Suprapubic skin (tissue), 4 donors: ENCODE data around the gene AP1M2. TPM values are rescaled to one million over a fixed set of nuclear protein-coding genes. Genes with fewer than 3 reads are reported as not detected.

ENCODE experiments used
- DNase-seq, 2 donors: peaks; one replicate each; pipeline ENCODE4 v3.0.0-alpha.2; 2019; ENCODE audit warnings: low spot score in 2 of 2
- H3K27ac ChIP-seq: fragments of 200-600 bp; sonication (generic); one replicate; pipeline ENCODE4 v1.5.1; 2019
- H3K27me3 ChIP-seq: fragments of 200-600 bp; sonication (generic); one replicate; pipeline ENCODE4 v1.5.1; 2019
- H3K36me3 ChIP-seq: fragments of 200-600 bp; sonication (generic); one replicate; pipeline ENCODE4 v1.5.1; 2019
- H3K4me1 ChIP-seq: fragments of 200-600 bp; sonication (generic); one replicate; pipeline ENCODE4 v1.5.1; 2019
- H3K4me3 ChIP-seq: fragments of 200-600 bp; sonication (generic); one replicate; pipeline ENCODE4 v1.5.1; 2019; ENCODE audit warnings: mild to moderate bottlenecking
- H3K9me3 ChIP-seq: fragments of 200-600 bp; sonication (generic); one replicate; pipeline ENCODE4 v1.5.1; 2019
- CTCF ChIP-seq, 2 donors: fragments of 200-600 bp in 1 of 2; fragments of 450-650 bp in 1 of 2; sonication (generic) in 1 of 2; IDR thresholded peaks; one replicate each; pipeline ENCODE4 v1.5.1; 2016 to 2019; ENCODE audit warnings: antibody characterized with exemption in 2 of 2, mild to moderate bottlenecking in 1 of 2, moderate library complexity in 1 of 2
- EP300 ChIP-seq: sonication (generic); formaldehyde crosslinking; IDR thresholded peaks from one replicate; pipeline ENCODE4 v1.6.1; 2017; ENCODE audit warnings: antibody characterized with exemption
- POLR2A ChIP-seq, 2 donors: fragments of 450-650 bp; IDR thresholded peaks; one replicate each; pipeline ENCODE4 v1.6.1; 2017; ENCODE audit warnings: antibody characterized with exemption in 2 of 2, mild to moderate bottlenecking in 2 of 2, moderate library complexity in 2 of 2
- POLR2AphosphoS5 ChIP-seq, 3 donors: sonication (generic); formaldehyde crosslinking; IDR thresholded peaks; one replicate each; pipeline ENCODE4 v1.6.1; 2017; ENCODE audit warnings: antibody characterized with exemption in 3 of 3
- WGBS: methylation state at CpG from one replicate; pipeline ENCODE4 v1.1.5; 2018; 5-methylcytosine and 5-hydroxymethylcytosine counted together
- total RNA-seq, 4 donors: library from RNA; depleted of rRNA; stranded (reverse); fragments of >200 nt; gene quantifications; one replicate each; pipeline ENCODE4 v1.1.0, GENCODE V29; 2016

Gene AP1M2
- total RNA-seq, 4 donors from 2014 or later = 28.9 to 65.9 (median 59.1) TPM

GRCh38 chr19:10611907-10612306 lies 24.8 kb upstream of the AP1M2 start:
- Histone ChIP-seq H3K4me1 (peaks cover 30% of the 10 kb centered on the region), H3K27ac (no peak overlapping the region)
- WGBS = 44% methylated on average over 5 of the region's 5 CpGs

GRCh38 chr19:10604460-10604980 lies 17.4 kb upstream of the AP1M2 start:
- no peak for DNase-seq
- Histone ChIP-seq H3K36me3 (no peaks in the 10 kb centered on the region), H3K9me3 (no peaks in the 10 kb centered on the region), H3K4me1 (peaks cover 31% of the 10 kb centered on the region), H3K27ac (peak overlapping the region; percentile 81), H3K27me3 (no peaks in the 10 kb centered on the region), H3K4me3 (no peak overlapping the region)
- WGBS = 44% methylated on average over 7 of the region's 9 CpGs
- TF ChIP-seq POLR2AphosphoS5 (IDR thresholded peaks at IDR 0.05) = peak in 1 of 3 donors; percentile 45
- TF ChIP-seq CTCF (IDR thresholded peaks at IDR 0.05) = no peak

More at GRCh38 chr19:10611907-10612306, 24.8 kb upstream of the AP1M2 start:
- no peaks in the 10 kb centered on the region for H3K9me3 ChIP-seq
- no peak for DNase-seq
- TF ChIP-seq CTCF (IDR thresholded peaks at IDR 0.05) (no peak), POLR2A (IDR thresholded peaks at IDR 0.05) (no peak), EP300 (no peak), POLR2AphosphoS5 (IDR thresholded peaks at IDR 0.05) (no peak)
- no peaks in the 10 kb centered on the region for H3K27me3 ChIP-seq
- no peak overlapping the region for H3K4me3 ChIP-seq
- no peaks in the 10 kb centered on the region for H3K36me3 ChIP-seq

- Histone ChIP-seq H3K4me3 (peak overlapping the region; percentile 69), H3K36me3 (no peaks in the 10 kb centered on the region), H3K27me3 (no peaks in the 10 kb centered on the region), H3K9me3 (no peaks in the 10 kb centered on the region), H3K27ac (peak overlapping the region; percentile 81), H3K4me1 (peaks cover 31% of the 10 kb centered on the region)
- TF ChIP-seq POLR2AphosphoS5 (IDR thresholded peaks at IDR 0.05) (no peak), POLR2A (IDR thresholded peaks at IDR 0.05) (no peak), CTCF (IDR thresholded peaks at IDR 0.05) (no peak), EP300 (no peak)
- 21% methylated on average over 9 of the region's 9 CpGs for WGBS
- no peak for DNase-seq
Observed at GRCh38 chr19:10603873-10604459, 16.9 kb upstream of the AP1M2 start.

DNA sequence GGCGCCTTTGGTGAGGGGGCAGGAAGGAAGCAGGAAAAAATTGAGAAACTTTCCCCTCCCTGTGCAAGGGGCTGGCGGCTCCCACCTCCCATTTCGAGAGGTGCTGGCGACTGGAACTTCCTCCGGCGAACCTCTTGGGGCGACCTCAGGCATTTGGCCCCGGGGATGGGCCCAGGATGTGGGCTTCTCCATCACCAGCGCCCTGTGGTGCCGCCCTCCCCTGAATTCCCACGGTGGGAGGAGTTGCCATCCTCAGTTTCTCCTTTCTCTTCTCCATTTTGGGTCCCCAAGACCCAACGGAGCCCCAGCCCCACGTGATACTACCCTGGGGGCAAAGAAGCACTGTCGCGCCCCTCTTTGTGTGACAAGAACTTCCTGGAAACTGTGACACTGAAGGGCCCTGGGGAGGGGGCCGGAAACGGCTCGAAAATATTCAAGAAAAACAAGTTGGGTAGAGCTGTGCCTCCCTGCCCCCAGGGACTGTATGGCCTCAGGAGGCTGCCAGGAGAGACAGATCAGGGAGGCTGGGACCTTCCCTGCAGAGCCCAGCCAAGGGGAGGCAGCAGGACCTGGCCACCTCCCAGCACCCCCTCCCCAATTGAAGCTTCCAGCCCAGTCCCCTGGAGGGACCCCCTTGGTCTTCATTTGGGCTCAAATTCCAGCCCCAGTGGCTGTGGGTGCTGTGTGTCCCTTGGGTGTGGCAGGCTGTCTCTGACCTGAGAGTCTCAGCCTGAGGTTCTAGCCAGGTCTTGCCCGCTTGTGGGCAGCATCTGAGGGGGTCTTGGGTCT lies 16.2 kb upstream of the AP1M2 start:
- no peak for TF ChIP-seq CTCF (IDR thresholded peaks at IDR 0.05)
- no peak for TF ChIP-seq EP300
- TF ChIP-seq POLR2A (IDR thresholded peaks at IDR 0.05) = no peak
- no peak for TF ChIP-seq POLR2AphosphoS5 (IDR thresholded peaks at IDR 0.05)
- peak overlapping the region; percentile 81 for H3K27ac ChIP-seq
- H3K4me3 ChIP-seq = peak overlapping the region; percentile 69
- no peaks in the 10 kb centered on the region for H3K27me3 ChIP-seq
- H3K4me1 ChIP-seq = peaks cover 31% of the 10 kb centered on the region
- peak; percentile 81 for DNase-seq
- no peaks in the 10 kb centered on the region for H3K36me3 ChIP-seq
- 5% methylated on average over 15 of the region's 19 CpGs for WGBS
- no peaks in the 10 kb centered on the region for H3K9me3 ChIP-seq
